H9 (cell line): ENCODE measurements around the gene TBC1D22A. TPM values are rescaled to one million over a fixed set of nuclear protein-coding genes. Genes with fewer than 3 reads are reported as not detected.

Experiments
- DNase-seq: peaks from one replicate; pipeline ENCODE4 v3.0.0-alpha.2; 2017
- H2AFZ ChIP-seq: one replicate; pipeline ENCODE4 v1.6.1; 2013; ENCODE audit warnings: mild to moderate bottlenecking, low read length, control low read depth, moderate library complexity
- H2AK5ac ChIP-seq: 2 replicates; pipeline ENCODE4 v1.6.1; 2013; ENCODE audit warnings: low read length, control low read depth, mixed read lengths; ENCODE audit not compliant: insufficient read length
- H2BK120ac ChIP-seq: one replicate; pipeline ENCODE4 v1.6.1; 2013; ENCODE audit warnings: low read depth, mild to moderate bottlenecking, low read length, control low read depth, inconsistent platforms; ENCODE audit not compliant: poor library complexity, severe bottlenecking
- H2BK12ac ChIP-seq: 2 replicates; pipeline ENCODE4 v1.6.1; 2013; ENCODE audit warnings: low read length, control low read depth, mixed read lengths, low read depth; ENCODE audit not compliant: insufficient read length
- H2BK15ac ChIP-seq: 2 replicates; pipeline ENCODE4 v1.6.1; 2013; ENCODE audit warnings: low read depth, low read length, control low read depth
- H2BK20ac ChIP-seq: one replicate; pipeline ENCODE4 v1.6.1; 2013; ENCODE audit warnings: low read depth, mild to moderate bottlenecking, low read length, control low read depth, inconsistent platforms; ENCODE audit not compliant: poor library complexity, severe bottlenecking
- H2BK5ac ChIP-seq: 2 replicates; pipeline ENCODE4 v1.6.1; 2013; ENCODE audit warnings: low read length, control low read depth, mixed read lengths; ENCODE audit not compliant: insufficient read length
- H3K14ac ChIP-seq: 2 replicates; pipeline ENCODE4 v1.6.1; 2013; ENCODE audit warnings: low read length, control low read depth; ENCODE audit not compliant: insufficient read depth
- H3K18ac ChIP-seq: 2 replicates; pipeline ENCODE4 v1.6.1; 2013; ENCODE audit warnings: low read depth, mild to moderate bottlenecking, mixed read lengths, low read length, control low read depth; ENCODE audit not compliant: insufficient read length
- H3K23ac ChIP-seq: 2 replicates; pipeline ENCODE4 v1.6.1; 2013; ENCODE audit warnings: low read length, control low read depth, mixed read lengths, low read depth; ENCODE audit not compliant: insufficient read length
- H3K23me2 ChIP-seq: 2 replicates; pipeline ENCODE4 v1.6.1; 2013; ENCODE audit warnings: low read depth, mild to moderate bottlenecking, mixed read lengths, low read length, control low read depth; ENCODE audit not compliant: insufficient read length, poor library complexity, severe bottlenecking
- H3K27ac ChIP-seq: 2 replicates; pipeline ENCODE4 v1.5.1; 2013; ENCODE audit warnings: low read length, control low read depth, mixed read lengths, low read depth; ENCODE audit not compliant: insufficient read length
- H3K27me3 ChIP-seq: 2 replicates; pipeline ENCODE4 v1.6.1; 2013; ENCODE audit warnings: low read length, control low read depth, inconsistent platforms; ENCODE audit not compliant: insufficient read depth
- H3K4ac ChIP-seq: 2 replicates; pipeline ENCODE4 v1.6.1; 2013; ENCODE audit warnings: low read depth, mild to moderate bottlenecking, control low read depth, inconsistent platforms, low read length, moderate library complexity
- H3K4me1 ChIP-seq: 2 replicates; pipeline ENCODE4 v1.6.1; 2013; ENCODE audit warnings: low read length, control low read depth, inconsistent platforms; ENCODE audit not compliant: insufficient read depth
- H3K4me2 ChIP-seq: 2 replicates; pipeline ENCODE4 v1.6.1; 2013; ENCODE audit warnings: low read length, control low read depth, mixed read lengths; ENCODE audit not compliant: insufficient read length, insufficient read depth
- H3K56ac ChIP-seq: 2 replicates; pipeline ENCODE4 v1.6.1; 2013; ENCODE audit warnings: low read depth, mild to moderate bottlenecking, mixed read lengths, low read length, control low read depth; ENCODE audit not compliant: insufficient read length
- H3K79me1 ChIP-seq: 2 replicates; pipeline ENCODE4 v1.6.1; 2013; ENCODE audit warnings: low read depth, mild to moderate bottlenecking, moderate library complexity, low read length, control low read depth, inconsistent platforms; ENCODE audit not compliant: insufficient read depth, poor library complexity, severe bottlenecking
- H3K79me2 ChIP-seq: 2 replicates; pipeline ENCODE4 v1.6.1; 2013; ENCODE audit warnings: low read length, control low read depth, inconsistent platforms; ENCODE audit not compliant: insufficient read depth
- H3K9ac ChIP-seq: 2 replicates; pipeline ENCODE4 v1.6.1; 2013; ENCODE audit warnings: low read length, control low read depth, mixed read lengths; ENCODE audit not compliant: insufficient read length; ENCODE audit errors: extremely low read depth
- H3K9me3 ChIP-seq: one replicate; pipeline ENCODE4 v1.6.1; 2013; ENCODE audit warnings: low read depth, low read length, inconsistent platforms; ENCODE audit not compliant: control insufficient read depth
- H3T11ph ChIP-seq: one replicate; pipeline ENCODE4 v1.6.1; 2013; ENCODE audit warnings: mild to moderate bottlenecking, low read length, control low read depth, inconsistent platforms
- H4K20me1 ChIP-seq: one replicate; pipeline ENCODE4 v1.6.1; 2013; ENCODE audit not compliant: control insufficient read depth, insufficient read length, insufficient read depth
- H4K5ac ChIP-seq: 2 replicates; pipeline ENCODE4 v1.6.1; 2013; ENCODE audit warnings: low read depth, mild to moderate bottlenecking, mixed read lengths, low read length, control low read depth; ENCODE audit not compliant: insufficient read length
- H4K8ac ChIP-seq: replicated peaks from 2 replicates; pipeline ENCODE4 v1.6.1; 2013; ENCODE audit warnings: low read length, control low read depth, mixed read lengths, low read depth; ENCODE audit not compliant: insufficient read length
- H4K91ac ChIP-seq: 2 replicates; pipeline ENCODE4 v1.6.1; 2013; ENCODE audit warnings: low read depth, mild to moderate bottlenecking, moderate library complexity, mixed read lengths, low read length, control low read depth; ENCODE audit not compliant: insufficient read length
- H3K27ac Mint-ChIP-seq, 3 experiments: 2 replicates in 2 of 3; 3 replicates in 1 of 3; pipeline ENCODE4 v1.8.0; 2020 to 2021; ENCODE audit warnings: mixed read lengths in 3 of 3, mild to moderate bottlenecking in 1 of 3, moderate library complexity in 1 of 3
- H3K27me3 Mint-ChIP-seq: 2 replicates; pipeline ENCODE4 v1.8.0; 2021; ENCODE audit warnings: low read depth, mild to moderate bottlenecking, moderate library complexity, mixed read lengths
- H3K36me3 Mint-ChIP-seq, 3 experiments: 2 replicates in 2 of 3; 3 replicates in 1 of 3; pipeline ENCODE4 v1.8.0; 2020 to 2021; ENCODE audit warnings: low read depth in 3 of 3, mixed read lengths in 3 of 3; ENCODE audit not compliant: insufficient read depth in 1 of 3
- H3K4me1 Mint-ChIP-seq, 2 experiments: 2 replicates each; pipeline ENCODE4 v1.8.0; 2020; ENCODE audit warnings: mixed read lengths in 2 of 2
- H3K4me3 Mint-ChIP-seq, 2 experiments: 2 replicates in 1 of 2; 3 replicates in 1 of 2; pipeline ENCODE4 v1.8.0; 2020 to 2021; ENCODE audit warnings: mild to moderate bottlenecking in 2 of 2, mixed read lengths in 2 of 2, moderate library complexity in 1 of 2
- H3K9me3 Mint-ChIP-seq, 2 experiments: 2 replicates in 1 of 2; 3 replicates in 1 of 2; pipeline ENCODE4 v1.8.0; 2020; ENCODE audit warnings: mild to moderate bottlenecking in 2 of 2, mixed read lengths in 2 of 2, moderate library complexity in 1 of 2
- WGBS: extraction: QIAGEN DNeasy Blood & Tissue Kit; methylation state at CpG from one replicate; pipeline ENCODE4 v1.1.7; 2013; ENCODE audit warnings: missing lambda C conversion rate, low lambda C conversion rate, mixed read lengths; ENCODE audit not compliant: insufficient read length; ENCODE audit errors: extremely low coverage; 5-methylcytosine and 5-hydroxymethylcytosine counted together
- total RNA-seq: library from RNA; stranded (reverse); gene quantifications from 2 replicates; pipeline ENCODE4 v1.2.1, GENCODE V29; 2021
- TF ChIP-seq, protein P1 (sequence below): fragments of 200-600 bp; sonication (generic); conservative IDR thresholded peaks from 3 replicates; pipeline ENCODE4 v1.8.0; 2021; ENCODE audit warnings: antibody characterized with exemption, mild to moderate bottlenecking

TBC1D22A gene
- total RNA-seq, 1 experiment from 2014 or later: 20.8 TPM

DNA sequence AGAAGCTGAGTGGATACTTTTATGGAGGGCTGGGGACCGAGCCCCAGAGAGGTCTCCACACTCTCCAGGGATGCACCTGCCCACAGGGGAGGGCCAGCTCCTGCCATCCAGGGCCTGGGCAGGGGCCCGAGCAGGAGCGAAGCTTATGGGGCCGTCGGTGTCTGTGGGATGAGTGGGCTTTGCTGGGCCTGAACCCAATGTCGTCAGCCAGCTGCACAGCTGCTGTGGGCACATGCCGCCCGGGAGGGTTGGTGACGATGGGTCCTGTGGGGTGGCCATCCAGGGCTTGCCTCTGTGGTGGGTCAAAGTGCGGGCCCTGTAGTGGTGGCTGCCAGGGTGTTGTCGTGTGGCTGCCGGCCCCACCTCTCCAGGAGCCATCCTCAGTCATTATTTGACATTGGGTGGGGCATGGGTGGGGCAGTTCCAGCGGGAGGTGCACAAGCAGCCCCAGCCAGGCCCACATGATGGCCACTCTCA is 447.1 kb downstream of the TBC1D22A start:
- H3K27me3 Mint-ChIP-seq: peaks cover 8% of the 10 kb centered on the region
- no peak overlapping the region for H2BK5ac ChIP-seq

More for the DNA sequence above, 447.1 kb downstream of the TBC1D22A start:
- no peak for DNase-seq
- Histone ChIP-seq H3K56ac (no peak overlapping the region), H3K9ac (no peak overlapping the region), H4K8ac (no peak overlapping the region), H3T11ph (no peak overlapping the region), H3K9me3 (peaks cover 64% of the 10 kb centered on the region), H3K14ac (no peak overlapping the region), H3K4me2 (no peak overlapping the region), H4K91ac (no peak overlapping the region), H4K5ac (no peak overlapping the region), H2BK12ac (no peak overlapping the region), H2BK15ac (no peak overlapping the region), H4K20me1 (no peaks in the 10 kb centered on the region), H3K4me1 (no peaks in the 10 kb centered on the region), H3K27ac (no peak overlapping the region), H3K23me2 (no peaks in the 10 kb centered on the region), H2BK20ac (no peak overlapping the region), H2AK5ac (no peak overlapping the region), H2AFZ (no peak overlapping the region), H3K79me1 (no peaks in the 10 kb centered on the region), H2BK120ac (no peak overlapping the region), H3K23ac (no peak overlapping the region), H3K79me2 (no peaks in the 10 kb centered on the region), H3K4ac (no peak overlapping the region), H3K18ac (no peak overlapping the region), H3K27me3 (no peaks in the 10 kb centered on the region)
- TF ChIP-seq, protein P1, sequence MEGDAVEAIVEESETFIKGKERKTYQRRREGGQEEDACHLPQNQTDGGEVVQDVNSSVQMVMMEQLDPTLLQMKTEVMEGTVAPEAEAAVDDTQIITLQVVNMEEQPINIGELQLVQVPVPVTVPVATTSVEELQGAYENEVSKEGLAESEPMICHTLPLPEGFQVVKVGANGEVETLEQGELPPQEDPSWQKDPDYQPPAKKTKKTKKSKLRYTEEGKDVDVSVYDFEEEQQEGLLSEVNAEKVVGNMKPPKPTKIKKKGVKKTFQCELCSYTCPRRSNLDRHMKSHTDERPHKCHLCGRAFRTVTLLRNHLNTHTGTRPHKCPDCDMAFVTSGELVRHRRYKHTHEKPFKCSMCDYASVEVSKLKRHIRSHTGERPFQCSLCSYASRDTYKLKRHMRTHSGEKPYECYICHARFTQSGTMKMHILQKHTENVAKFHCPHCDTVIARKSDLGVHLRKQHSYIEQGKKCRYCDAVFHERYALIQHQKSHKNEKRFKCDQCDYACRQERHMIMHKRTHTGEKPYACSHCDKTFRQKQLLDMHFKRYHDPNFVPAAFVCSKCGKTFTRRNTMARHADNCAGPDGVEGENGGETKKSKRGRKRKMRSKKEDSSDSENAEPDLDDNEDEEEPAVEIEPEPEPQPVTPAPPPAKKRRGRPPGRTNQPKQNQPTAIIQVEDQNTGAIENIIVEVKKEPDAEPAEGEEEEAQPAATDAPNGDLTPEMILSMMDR: no peak
- H3K9me3 Mint-ChIP-seq: peaks cover 62 to 99% of the 10 kb centered on the region in 2 experiments
- no CpG with 5 or more reads among the region's 13 CpGs for WGBS
- H3K27ac Mint-ChIP-seq: no peak overlapping the region
- no peak overlapping the region for H3K4me3 Mint-ChIP-seq
- peaks cover 8 to 45% (median 36%) of the 10 kb centered on the region in 3 experiments for H3K36me3 Mint-ChIP-seq
- no peaks in the 10 kb centered on the region for H3K4me1 Mint-ChIP-seq
